ENCODE results near the gene ORC6.

Gene ORC6

DNA sequence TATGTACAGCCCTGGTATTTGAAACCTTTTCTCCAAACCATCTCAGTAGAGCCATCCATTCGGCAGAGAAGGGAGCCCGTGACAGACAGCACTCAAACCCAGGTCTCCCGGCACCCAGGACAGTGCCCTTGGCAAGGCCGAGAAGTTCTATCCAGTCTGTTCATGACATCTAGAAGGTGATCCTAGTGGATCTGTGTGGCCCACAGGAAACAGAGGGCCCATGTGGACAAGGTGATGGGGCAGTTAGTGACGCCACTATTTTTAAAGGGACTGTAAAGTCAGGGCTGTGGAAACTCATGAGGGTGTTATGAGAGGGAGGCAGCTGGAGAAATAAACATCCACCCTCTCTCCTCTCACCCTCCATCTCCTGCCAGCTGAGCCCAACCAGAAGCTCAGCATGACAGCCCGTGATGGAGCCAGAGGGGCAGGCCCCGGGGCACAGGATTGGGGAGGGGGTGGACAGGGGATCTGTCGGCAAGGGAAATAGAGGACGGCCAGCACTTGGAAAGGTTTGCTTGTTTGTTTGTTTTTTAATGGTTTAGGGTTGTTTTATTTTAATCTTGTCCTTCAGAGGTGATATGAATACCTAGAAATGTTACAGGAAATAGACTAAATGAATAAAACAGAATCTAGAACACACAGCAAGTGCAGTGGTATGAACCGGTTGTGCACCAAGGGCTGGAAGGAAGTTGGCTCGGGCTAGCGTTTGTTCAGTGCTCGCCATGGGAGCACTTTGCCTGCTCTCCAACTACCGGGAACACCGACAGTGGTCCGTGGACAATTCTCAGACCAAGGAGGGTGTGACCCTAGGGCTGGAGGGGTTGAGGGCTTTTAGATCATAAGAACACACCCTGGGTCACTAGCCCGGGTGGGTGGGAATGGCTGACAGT, 41.6 kb downstream of the ORC6 start:
- Histone ChIP-seq H3K27ac (no peak overlapping the region), H3K27me3 (ENCODE audit: insufficient read depth, low read depth) (no peaks in the 10 kb centered on the region), H3K4me3 (IDR thresholded peaks at IDR 0.05; ENCODE audit: insufficient read depth, low read depth, low read length) (no peak overlapping the region), H4K20me1 (ENCODE audit: insufficient read depth) (no peaks in the 10 kb centered on the region), H3K4me2 (no peak overlapping the region), H2AFZ (ENCODE audit: low read depth) (no peak overlapping the region), H3K79me2 (ENCODE audit: insufficient read depth, low read depth) (no peaks in the 10 kb centered on the region), H3K4me1 (ENCODE audit: low read depth, poor library complexity, severe bottlenecking) (no peaks in the 10 kb centered on the region), H3K9ac (no peak overlapping the region), H3K36me3 (ENCODE audit: insufficient read depth) (no peaks in the 10 kb centered on the region)
- TF ChIP-seq, protein P1, sequence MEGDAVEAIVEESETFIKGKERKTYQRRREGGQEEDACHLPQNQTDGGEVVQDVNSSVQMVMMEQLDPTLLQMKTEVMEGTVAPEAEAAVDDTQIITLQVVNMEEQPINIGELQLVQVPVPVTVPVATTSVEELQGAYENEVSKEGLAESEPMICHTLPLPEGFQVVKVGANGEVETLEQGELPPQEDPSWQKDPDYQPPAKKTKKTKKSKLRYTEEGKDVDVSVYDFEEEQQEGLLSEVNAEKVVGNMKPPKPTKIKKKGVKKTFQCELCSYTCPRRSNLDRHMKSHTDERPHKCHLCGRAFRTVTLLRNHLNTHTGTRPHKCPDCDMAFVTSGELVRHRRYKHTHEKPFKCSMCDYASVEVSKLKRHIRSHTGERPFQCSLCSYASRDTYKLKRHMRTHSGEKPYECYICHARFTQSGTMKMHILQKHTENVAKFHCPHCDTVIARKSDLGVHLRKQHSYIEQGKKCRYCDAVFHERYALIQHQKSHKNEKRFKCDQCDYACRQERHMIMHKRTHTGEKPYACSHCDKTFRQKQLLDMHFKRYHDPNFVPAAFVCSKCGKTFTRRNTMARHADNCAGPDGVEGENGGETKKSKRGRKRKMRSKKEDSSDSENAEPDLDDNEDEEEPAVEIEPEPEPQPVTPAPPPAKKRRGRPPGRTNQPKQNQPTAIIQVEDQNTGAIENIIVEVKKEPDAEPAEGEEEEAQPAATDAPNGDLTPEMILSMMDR (conservative IDR thresholded peaks at IDR 0.05; ENCODE audit: low read depth, low read length) = no peak

DNA sequence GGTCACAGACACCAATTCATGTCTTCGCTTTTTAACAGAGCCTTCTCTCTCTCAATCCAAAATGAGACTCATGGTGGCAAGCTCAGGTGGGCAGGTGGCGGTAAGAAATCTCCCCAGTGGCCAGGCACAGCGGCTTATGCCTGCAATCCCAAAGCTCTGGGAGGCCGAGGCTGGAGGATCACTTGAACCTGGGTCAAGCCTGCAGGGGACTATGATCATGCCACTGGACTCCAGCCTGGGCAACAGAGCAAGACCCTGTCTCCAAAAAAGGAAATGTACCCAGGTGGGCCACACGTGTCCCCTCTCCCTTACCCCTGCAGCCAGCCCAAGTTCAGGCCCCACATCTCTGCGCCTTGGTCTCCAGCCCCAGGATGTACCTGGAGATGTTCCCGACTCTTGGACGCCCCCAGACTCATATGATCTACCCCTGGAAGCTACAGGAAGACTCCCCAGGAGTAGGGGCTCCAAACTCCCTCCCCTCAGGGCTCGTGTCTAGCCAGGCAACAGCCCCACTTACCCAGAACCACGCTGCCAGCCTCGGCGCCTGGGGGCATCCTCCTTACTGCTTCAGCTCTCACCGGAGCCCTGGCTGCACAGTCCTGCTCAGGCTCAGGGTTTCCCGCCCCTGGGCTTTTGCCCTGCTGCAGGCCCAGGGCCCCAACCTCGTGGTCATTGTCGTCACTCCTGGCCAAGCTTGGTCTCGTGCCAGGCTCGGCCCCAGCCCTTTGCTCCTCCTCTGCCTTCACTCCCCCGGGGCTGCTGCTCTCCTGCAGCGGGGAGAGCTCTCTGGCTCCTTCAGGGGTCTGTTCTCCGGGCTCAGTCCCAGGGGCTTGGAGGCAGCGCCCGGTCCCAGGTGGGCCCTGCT, 42.5 kb downstream of the ORC6 start:
- H3K4me3 ChIP-seq (IDR thresholded peaks at IDR 0.05; ENCODE audit: insufficient read depth, low read depth, low read length) = no peak overlapping the region
- H3K36me3 ChIP-seq (ENCODE audit: insufficient read depth) = no peaks in the 10 kb centered on the region
- H3K9ac ChIP-seq = no peak overlapping the region
- no peak overlapping the region for H2AFZ ChIP-seq (ENCODE audit: low read depth)
- H4K20me1 ChIP-seq (ENCODE audit: insufficient read depth) = no peaks in the 10 kb centered on the region
- H3K4me1 ChIP-seq (ENCODE audit: low read depth, poor library complexity, severe bottlenecking) = no peaks in the 10 kb centered on the region
- no peak overlapping the region for H3K4me2 ChIP-seq
- TF ChIP-seq, protein P1 (conservative IDR thresholded peaks at IDR 0.05; ENCODE audit: low read depth, low read length) = no peak
- H3K79me2 ChIP-seq (ENCODE audit: insufficient read depth, low read depth) = no peaks in the 10 kb centered on the region
- H3K27me3 ChIP-seq (ENCODE audit: insufficient read depth, low read depth) = no peaks in the 10 kb centered on the region
- H3K27ac ChIP-seq = no peak overlapping the region

DNA sequence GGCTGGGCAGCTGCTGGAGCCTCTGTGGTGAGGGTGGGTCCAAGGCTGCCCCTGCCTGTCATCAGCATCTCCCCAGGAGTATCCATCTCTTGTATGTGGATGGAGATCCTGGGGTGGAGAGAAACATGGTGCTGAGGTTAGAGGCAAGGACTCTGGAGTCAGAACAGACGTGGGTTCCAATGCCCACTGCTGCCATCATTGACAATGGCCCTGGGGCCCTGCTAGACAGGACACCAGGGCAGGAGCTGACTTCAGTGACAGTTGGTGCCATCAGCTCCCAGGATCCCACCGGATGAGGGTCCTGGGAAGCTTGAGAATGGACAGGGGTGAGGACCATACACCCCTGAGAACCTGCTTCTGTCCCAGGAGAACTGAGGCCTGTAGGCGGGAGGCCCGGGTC, 43.1 kb downstream of the ORC6 start:
- no peaks in the 10 kb centered on the region for H3K36me3 ChIP-seq (ENCODE audit: insufficient read depth)
- no peak overlapping the region for H3K4me3 ChIP-seq (IDR thresholded peaks at IDR 0.05; ENCODE audit: insufficient read depth, low read depth, low read length)
- TF ChIP-seq, protein P1 (conservative IDR thresholded peaks at IDR 0.05; ENCODE audit: low read depth, low read length) = no peak
- H3K9ac ChIP-seq = no peak overlapping the region
- H3K4me1 ChIP-seq (ENCODE audit: low read depth, poor library complexity, severe bottlenecking) = no peaks in the 10 kb centered on the region
- no peaks in the 10 kb centered on the region for H3K79me2 ChIP-seq (ENCODE audit: insufficient read depth, low read depth)
- no peak overlapping the region for H2AFZ ChIP-seq (ENCODE audit: low read depth)
- no peak overlapping the region for H3K4me2 ChIP-seq
- H3K27me3 ChIP-seq (ENCODE audit: insufficient read depth, low read depth) = no peaks in the 10 kb centered on the region
- no peak overlapping the region for H3K27ac ChIP-seq
- H4K20me1 ChIP-seq (ENCODE audit: insufficient read depth) = no peaks in the 10 kb centered on the region

DNA sequence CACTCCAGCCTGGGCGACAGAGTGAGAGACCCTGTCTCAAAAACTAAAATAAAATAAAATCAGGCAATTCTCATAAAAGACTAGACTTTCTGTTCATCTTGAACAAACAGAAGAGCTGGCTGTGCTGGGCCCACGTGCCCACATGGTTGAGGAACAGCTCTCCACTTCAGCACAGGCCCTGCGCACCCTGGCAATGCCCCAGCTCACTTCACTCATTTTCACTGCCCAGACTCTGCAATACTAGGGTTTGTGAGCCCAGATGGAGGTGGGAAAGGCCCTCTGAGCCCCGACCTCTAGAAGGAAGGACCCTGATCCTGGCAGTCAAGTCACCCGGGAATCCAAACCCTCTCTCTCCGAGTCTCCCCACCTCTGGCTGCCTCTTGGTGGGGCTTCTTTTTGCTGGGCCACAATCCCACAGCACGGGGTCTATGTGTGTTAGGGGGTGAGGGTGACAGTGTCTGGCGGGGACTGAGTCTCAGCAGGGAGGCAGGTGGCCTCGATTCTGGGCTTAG, 43.9 kb downstream of the ORC6 start:
- TF ChIP-seq, protein P1 (conservative IDR thresholded peaks at IDR 0.05; ENCODE audit: low read depth, low read length) = no peak
- Histone ChIP-seq H3K36me3 (ENCODE audit: insufficient read depth) (no peaks in the 10 kb centered on the region), H3K4me3 (IDR thresholded peaks at IDR 0.05; ENCODE audit: insufficient read depth, low read depth, low read length) (no peak overlapping the region), H2AFZ (ENCODE audit: low read depth) (no peak overlapping the region), H3K79me2 (ENCODE audit: insufficient read depth, low read depth) (no peaks in the 10 kb centered on the region), H3K4me1 (ENCODE audit: low read depth, poor library complexity, severe bottlenecking) (no peaks in the 10 kb centered on the region), H4K20me1 (ENCODE audit: insufficient read depth) (no peaks in the 10 kb centered on the region), H3K27me3 (ENCODE audit: insufficient read depth, low read depth) (no peaks in the 10 kb centered on the region), H3K4me2 (no peak overlapping the region), H3K9ac (no peak overlapping the region), H3K27ac (no peak overlapping the region)
